GM21825 (cell line): ENCODE data around the gene VPS37B.
A peak's percentile ranks its signal among the peaks of the same experiment; 100 is the strongest.
"Not testable (repeated sequence)": the region's sequence is repeated elsewhere in the genome, so short reads cannot be mapped to it uniquely, and the experiment has no call there.

ENCODE experiments used
- ATAC-seq: cut with Tn5 transposase; IDR thresholded peaks from one replicate; pipeline ENCODE4 v1.9.1; 2021; ENCODE audit warnings: mild to moderate bottlenecking, moderate library complexity; ENCODE audit not compliant: unreplicated experiment

The VPS37B gene

GRCh38 chr12:122895704-122896636 is at the start of gene VPS37B:
TSS of gene VPS37B (minus strand) at chr12:122896124. CDS start at chr12:122896062, 62 bp downstream.
- ATAC-seq, result peak; percentile 53

- no peak for ATAC-seq
Measured at GRCh38 chr12:122944605-122945592, 49.0 kb upstream of the VPS37B start.

- ATAC-seq, result no peak
Measured at GRCh38 chr12:122943196-122943595, 47.3 kb upstream of the VPS37B start.

GRCh38 chr12:122942637-122943036 is 46.7 kb upstream of the VPS37B start:
- ATAC-seq, result no peak

GRCh38 chr12:122941351-122941750 is 45.4 kb upstream of the VPS37B start:
- not testable (repeated sequence) for ATAC-seq

GRCh38 chr12:122939125-122939524 is 43.2 kb upstream of the VPS37B start:
- ATAC-seq, result no peak

GRCh38 chr12:122937622-122938091 is 41.7 kb upstream of the VPS37B start:
- ATAC-seq, result no peak

GRCh38 chr12:122935318-122935717 is 39.4 kb upstream of the VPS37B start:
- ATAC-seq, result no peak

- ATAC-seq, result peak; percentile 66
Measured at GRCh38 chr12:122934722-122935121, 38.8 kb upstream of the VPS37B start.

GRCh38 chr12:122932207-122932606 is 36.3 kb upstream of the VPS37B start:
- ATAC-seq, result no peak

GRCh38 chr12:122929812-122930211 is 33.9 kb upstream of the VPS37B start:
- ATAC-seq, result no peak

- no peak for ATAC-seq
Measured at GRCh38 chr12:122929148-122929538, 33.2 kb upstream of the VPS37B start.

GRCh38 chr12:122928404-122929147 is 32.7 kb upstream of the VPS37B start:
- ATAC-seq, result no peak

GRCh38 chr12:122927756-122928403 is 32.0 kb upstream of the VPS37B start:
- no peak for ATAC-seq

- ATAC-seq, result no peak
Measured at GRCh38 chr12:122921917-122922316, 26.0 kb upstream of the VPS37B start.

GRCh38 chr12:122920687-122921086 is 24.8 kb upstream of the VPS37B start:
- no peak for ATAC-seq

GRCh38 chr12:122918827-122919226 is 22.9 kb upstream of the VPS37B start:
- ATAC-seq, result no peak

- no peak for ATAC-seq
Measured at GRCh38 chr12:122917507-122918121, 21.7 kb upstream of the VPS37B start.

- ATAC-seq, result no peak
Measured at GRCh38 chr12:122909442-122910288, 13.7 kb upstream of the VPS37B start.
